SK-N-MC (cell line): ENCODE measurements around the gene EPHA8.

Source experiments
- DNase-seq: peaks from one replicate; pipeline ENCODE4 v3.0.0-alpha.2; 2011; ENCODE audit warnings: low read depth, low spot score
- H3K27ac ChIP-seq: fragments of 200-600 bp; sonication (generic); 2 replicates; pipeline ENCODE4 v1.5.1; 2016; ENCODE audit warnings: mixed run types
- H3K36me3 ChIP-seq: fragments of 200-600 bp; sonication (generic); 2 replicates; pipeline ENCODE4 v1.6.1; 2017; ENCODE audit warnings: antibody characterized with exemption, low read length, mixed read lengths; ENCODE audit not compliant: insufficient read depth
- H3K4me3 ChIP-seq: fragments of 200-600 bp; sonication (generic); 2 replicates; pipeline ENCODE4 v1.5.1; 2016
- H3K9ac ChIP-seq: fragments of 200-600 bp; sonication (generic); 2 replicates; pipeline ENCODE4 v1.8.0; 2017; ENCODE audit warnings: mixed run types, mixed read lengths; ENCODE audit not compliant: insufficient read length
- H3K9me3 ChIP-seq: fragments of 200-600 bp; sonication (generic); 2 replicates; pipeline ENCODE4 v1.6.1; 2017; ENCODE audit warnings: low read depth, mild to moderate bottlenecking, antibody characterized with exemption, low read length, moderate library complexity, mixed read lengths
- EZH2 ChIP-seq: fragments of 200-600 bp; sonication (generic); IDR thresholded peaks from one replicate; pipeline ENCODE4 v1.6.1; 2017; ENCODE audit warnings: antibody characterized with exemption
- FOXP2 ChIP-seq: optimal IDR thresholded peaks from 2 replicates; pipeline ENCODE3; 2011; ENCODE audit warnings: mild to moderate bottlenecking, moderate library complexity; ENCODE audit not compliant: insufficient read depth; ENCODE audit errors: extremely low read length, control extremely low read depth
- POLR2AphosphoS5 ChIP-seq: IDR thresholded peaks from 2 replicates; pipeline ENCODE4 v1.6.1; 2012; ENCODE audit warnings: mild to moderate bottlenecking, low read depth, low read length, borderline replicate concordance

Gene EPHA8

GRCh38 chr1:22636927-22637326 lies 73.6 kb downstream of the EPHA8 start:
- no peak overlapping the region for H3K27ac ChIP-seq
- H3K9ac ChIP-seq: no peak overlapping the region
- H3K4me3 ChIP-seq: no peak overlapping the region
- TF ChIP-seq EZH2: no peak
- no peak for TF ChIP-seq FOXP2
- TF ChIP-seq POLR2AphosphoS5: no peak
- H3K9me3 ChIP-seq: no peaks in the 10 kb centered on the region
- DNase-seq: no peak
- H3K36me3 ChIP-seq: no peaks in the 10 kb centered on the region

GRCh38 chr1:22637907-22638445 lies 74.7 kb downstream of the EPHA8 start:
- DNase-seq: no peak
- no peak for TF ChIP-seq POLR2AphosphoS5
- no peak for TF ChIP-seq EZH2
- TF ChIP-seq FOXP2: no peak
- Histone ChIP-seq H3K27ac (no peak overlapping the region), H3K36me3 (no peaks in the 10 kb centered on the region), H3K9ac (no peak overlapping the region), H3K9me3 (no peaks in the 10 kb centered on the region), H3K4me3 (no peak overlapping the region)

GRCh38 chr1:22638476-22639234 lies 75.4 kb downstream of the EPHA8 start:
- H3K36me3 ChIP-seq: no peaks in the 10 kb centered on the region
- H3K9ac ChIP-seq: no peak overlapping the region
- TF ChIP-seq FOXP2: no peak
- no peak for TF ChIP-seq EZH2
- no peak for TF ChIP-seq POLR2AphosphoS5
- H3K9me3 ChIP-seq: no peaks in the 10 kb centered on the region
- no peak overlapping the region for H3K4me3 ChIP-seq
- no peak for DNase-seq
- H3K27ac ChIP-seq: no peak overlapping the region

- TF ChIP-seq EZH2 (no peak), FOXP2 (no peak), POLR2AphosphoS5 (no peak)
- H3K4me3 ChIP-seq: no peak overlapping the region
- no peak for DNase-seq
- H3K36me3 ChIP-seq: no peaks in the 10 kb centered on the region
- H3K9ac ChIP-seq: no peak overlapping the region
- no peak overlapping the region for H3K27ac ChIP-seq
- H3K9me3 ChIP-seq: no peaks in the 10 kb centered on the region
These were observed 76.0 kb downstream of the EPHA8 start for GRCh38 chr1:22639286-22639685.

- no peaks in the 10 kb centered on the region for H3K36me3 ChIP-seq
- H3K9ac ChIP-seq: no peak overlapping the region
- no peak for TF ChIP-seq POLR2AphosphoS5
- TF ChIP-seq FOXP2: no peak
- no peak for TF ChIP-seq EZH2
- H3K4me3 ChIP-seq: no peak overlapping the region
- no peaks in the 10 kb centered on the region for H3K9me3 ChIP-seq
- no peak for DNase-seq
- no peak overlapping the region for H3K27ac ChIP-seq
These were observed 78.0 kb downstream of the EPHA8 start for GRCh38 chr1:22641247-22641646.

GRCh38 chr1:22641906-22642636 lies 78.8 kb downstream of the EPHA8 start:
- no peak overlapping the region for H3K4me3 ChIP-seq
- DNase-seq: no peak
- no peaks in the 10 kb centered on the region for H3K9me3 ChIP-seq
- no peak overlapping the region for H3K27ac ChIP-seq
- no peaks in the 10 kb centered on the region for H3K36me3 ChIP-seq
- H3K9ac ChIP-seq: no peak overlapping the region
- no peak for TF ChIP-seq EZH2
- TF ChIP-seq FOXP2: no peak
- TF ChIP-seq POLR2AphosphoS5: no peak

- H3K9ac ChIP-seq: no peak within 1 kb of the TSS
These were observed 80.1 kb downstream of the EPHA8 start, which contains the start of gene C1QC for GRCh38 chr1:22643381-22643780. Gene C1QC, plus strand, starts transcription at chr1:22643633. Its CDS starts 391 bp downstream, at chr1:22644024.

GRCh38 chr1:22643928-22644327 lies 80.6 kb downstream of the EPHA8 start:
- Histone ChIP-seq H3K4me3 (no peak overlapping the region), H3K27ac (no peak overlapping the region), H3K9ac (no peak overlapping the region), H3K9me3 (no peaks in the 10 kb centered on the region), H3K36me3 (no peaks in the 10 kb centered on the region)
- no peak for TF ChIP-seq EZH2
- no peak for TF ChIP-seq POLR2AphosphoS5
- TF ChIP-seq FOXP2: no peak
- DNase-seq: no peak

More at GRCh38 chr1:22643381-22643780, 80.1 kb downstream of the EPHA8 start, which contains the start of gene C1QC:
- Histone ChIP-seq H3K27ac (no peak within 1 kb of the TSS), H3K4me3 (no peak within 1 kb of the TSS), H3K9me3 (no peaks in the 10 kb centered on the region), H3K36me3 (no peaks in the 10 kb centered on the region)
- TF ChIP-seq POLR2AphosphoS5: no peak
- TF ChIP-seq EZH2: no peak
- no peak for TF ChIP-seq FOXP2
- DNase-seq: no peak
